Medulla oblongata (tissue), 1 donor: ENCODE data around the gene FBLN5.
A peak's percentile ranks its signal among the peaks of the same experiment; 100 is the strongest.

ENCODE experiments used
- DNase-seq: peaks from one replicate; pipeline ENCODE4 v3.0.0-alpha.2; 2015; ENCODE audit errors: extremely low spot score

The FBLN5 gene

DNA sequence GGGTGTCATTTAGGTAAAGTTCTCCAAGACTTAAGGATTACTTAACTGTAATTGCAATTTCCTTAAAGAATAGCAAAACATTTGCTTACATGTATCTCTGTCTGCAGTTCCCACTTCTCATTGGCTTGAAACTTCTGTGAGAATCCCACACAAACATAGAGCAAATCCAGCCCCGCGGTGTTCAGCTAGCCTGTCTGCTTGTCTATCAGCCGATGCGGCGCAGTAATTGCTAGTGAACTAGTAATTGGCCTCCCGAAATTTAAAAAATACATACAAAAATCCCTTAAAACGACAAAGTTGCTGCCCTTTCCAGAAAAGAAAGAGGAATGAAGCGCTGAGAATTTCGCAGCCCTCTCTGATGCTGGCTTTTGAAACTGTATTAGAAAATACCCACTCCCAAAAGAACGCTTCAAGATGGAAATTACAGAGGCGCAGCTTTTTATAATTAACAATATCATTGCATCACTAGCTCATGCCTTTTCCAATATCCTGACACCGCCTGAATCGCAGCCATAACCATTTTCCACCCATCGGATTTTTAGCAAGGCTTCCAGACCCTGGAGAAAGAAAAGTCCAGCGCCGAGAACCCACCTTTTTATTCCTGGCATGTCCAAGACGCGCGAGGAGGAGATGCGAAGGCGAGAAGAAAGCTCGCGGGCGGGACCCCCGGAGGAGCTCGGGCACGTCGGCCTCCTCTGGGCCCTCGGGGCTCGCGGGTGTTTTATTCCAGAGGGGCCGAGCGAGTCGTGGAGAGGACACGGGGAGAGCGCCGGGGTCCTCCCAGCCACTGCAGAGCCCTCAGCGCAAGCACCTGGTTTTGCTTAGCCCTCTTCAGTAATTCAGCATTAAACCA lies 646 bp downstream of the FBLN5 start:
- DNase-seq: no peak

DNA sequence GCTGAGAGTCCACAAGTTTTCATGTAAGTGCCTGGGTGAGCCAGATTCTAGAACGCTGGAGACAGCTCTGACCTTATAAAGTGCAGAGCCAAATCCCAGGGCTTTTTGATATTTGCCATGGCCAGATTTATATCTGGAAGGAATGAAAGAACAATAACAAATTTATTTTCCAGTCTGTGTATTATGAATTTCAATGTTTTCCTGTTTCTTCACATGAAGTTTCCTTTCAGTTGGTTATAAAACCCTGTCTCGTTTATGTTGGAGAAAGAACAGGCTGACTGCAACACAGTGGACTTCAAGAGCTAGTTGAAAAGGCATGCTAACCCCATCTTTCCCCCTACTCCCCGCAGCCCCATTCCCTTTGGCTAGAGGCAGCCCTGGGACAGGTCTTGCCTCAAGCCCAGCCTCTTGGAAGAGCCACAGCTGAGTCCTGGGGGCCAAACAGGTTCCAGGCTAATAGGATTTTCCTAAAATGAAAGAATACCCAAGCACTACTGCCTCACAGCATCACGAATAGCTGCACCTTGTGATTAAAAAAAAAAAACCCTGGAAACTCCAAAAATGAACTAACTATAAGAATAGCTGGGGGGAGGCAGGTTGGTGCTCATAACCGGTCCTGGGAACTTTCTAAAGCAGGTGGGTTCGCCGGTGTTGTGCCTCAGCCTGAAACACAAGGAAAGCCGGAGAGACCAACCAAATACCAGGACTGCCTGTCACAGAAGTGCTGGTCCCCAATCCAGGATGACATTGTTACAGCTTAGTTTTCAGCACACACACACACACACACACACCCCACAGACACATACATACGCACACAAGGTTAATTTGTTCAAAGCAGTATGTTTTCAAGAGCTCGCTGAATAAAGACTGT lies 1.5 kb downstream of the FBLN5 start:
- DNase-seq: no peak

DNA sequence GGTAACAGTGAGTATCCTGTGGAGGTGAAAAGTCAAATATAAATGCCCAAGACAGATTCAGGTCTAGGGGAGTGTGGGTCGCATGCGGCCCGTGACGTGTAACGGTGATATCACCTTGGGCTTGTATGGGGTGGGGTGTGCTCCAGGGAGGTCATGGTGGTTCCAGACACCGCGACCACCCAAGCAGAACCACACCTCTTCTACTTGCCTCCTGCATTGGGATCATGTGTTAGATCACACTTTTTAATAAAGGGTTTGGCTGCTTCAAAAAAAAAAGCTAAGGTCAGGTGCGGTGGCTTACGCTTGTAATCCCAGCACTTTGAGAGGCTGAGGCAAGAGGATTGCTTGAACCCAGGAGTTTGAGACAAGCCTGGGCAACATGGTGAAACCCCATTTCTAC lies 4.5 kb downstream of the FBLN5 start:
- DNase-seq: no peak

- DNase-seq: no peak
Observed at GRCh38 chr14:91942128-91942527, 5.4 kb downstream of the FBLN5 start.

- no peak for DNase-seq
Observed at GRCh38 chr14:91940209-91940608, 7.3 kb downstream of the FBLN5 start.

DNA sequence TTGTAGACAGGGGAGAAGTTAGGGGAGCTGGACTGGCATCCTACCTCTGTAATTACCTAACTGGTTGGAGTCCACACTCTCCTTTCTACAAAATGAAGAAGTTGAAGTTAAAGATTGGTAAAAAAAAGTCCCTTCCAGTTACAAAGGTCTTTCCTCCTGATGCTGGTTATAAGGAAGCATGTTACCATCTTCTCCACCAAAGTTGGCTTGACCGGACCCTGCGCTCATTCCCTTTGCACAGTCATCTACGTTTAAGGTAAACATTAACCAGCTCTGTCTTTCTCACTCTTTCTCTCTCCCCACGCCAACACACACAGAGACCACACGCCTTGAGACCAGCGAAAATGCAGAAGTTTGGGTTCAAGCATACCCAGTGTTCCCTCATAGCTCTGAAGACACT lies 11.9 kb downstream of the FBLN5 start:
- no peak for DNase-seq

DNA sequence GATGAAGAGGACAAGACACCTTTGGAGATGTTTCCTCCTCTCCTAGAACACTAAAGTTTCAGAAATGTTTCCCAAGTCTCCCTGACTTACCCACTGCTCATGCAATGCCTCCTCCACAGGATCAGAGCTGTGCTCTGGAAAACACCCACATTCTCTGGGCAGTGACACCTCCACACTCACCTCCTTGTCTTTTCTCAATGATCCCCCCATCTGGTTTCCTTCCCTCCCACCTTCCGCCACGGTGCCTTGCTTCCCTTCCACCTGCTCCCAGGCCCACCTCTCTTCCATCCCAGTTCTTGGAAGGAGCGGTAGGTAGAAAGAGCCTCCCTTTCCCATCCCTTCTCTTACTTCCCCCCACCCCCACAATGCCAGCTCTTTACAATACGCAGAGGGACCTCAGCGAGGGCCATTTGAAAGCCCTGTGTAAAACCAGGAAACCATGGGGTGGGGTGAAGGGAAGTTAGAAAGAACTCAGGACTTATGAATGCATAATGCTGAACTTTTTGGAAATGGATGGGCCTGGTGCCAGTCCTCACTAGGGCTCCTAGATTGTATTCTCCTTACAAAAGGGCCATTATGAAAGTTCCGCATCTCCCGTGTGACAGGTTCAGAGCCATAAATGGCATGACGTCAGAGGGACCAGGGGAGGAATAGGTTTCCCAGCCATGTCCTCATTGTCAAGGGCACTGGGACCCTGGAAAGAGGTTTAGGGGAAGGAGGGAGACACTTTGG lies 12.8 kb downstream of the FBLN5 start:
- DNase-seq: no peak

DNA sequence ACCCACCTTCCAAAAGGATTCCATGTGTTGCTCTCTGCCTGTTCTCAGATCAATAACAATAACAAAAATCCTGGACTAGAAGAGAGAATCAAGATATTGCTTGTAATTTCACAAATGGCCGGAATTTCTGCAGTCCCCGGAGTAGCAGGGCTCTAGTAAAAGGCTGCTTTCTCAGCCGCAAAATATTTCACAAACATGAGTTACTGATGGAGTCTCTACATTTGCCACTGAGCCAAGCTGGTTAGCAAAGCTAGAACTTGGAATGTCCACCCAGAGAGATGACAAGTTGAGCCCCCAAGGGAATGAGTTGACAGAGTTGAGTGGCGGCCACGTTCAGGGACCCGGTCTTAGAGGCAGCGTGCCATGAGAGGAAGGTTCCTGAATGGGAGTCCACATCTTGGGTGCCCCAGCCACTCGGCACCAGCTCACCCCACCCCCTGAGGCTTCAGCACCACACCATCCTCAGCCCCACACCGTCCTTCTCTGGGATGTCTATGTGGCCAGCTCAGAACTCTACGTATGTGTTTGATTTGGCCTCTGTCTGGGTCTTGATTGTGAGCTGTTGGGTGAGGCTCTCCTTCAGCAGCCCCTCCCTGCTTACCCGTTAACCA lies 15.9 kb downstream of the FBLN5 start:
- DNase-seq: no peak

GRCh38 chr14:91929700-91930099 lies 17.8 kb downstream of the FBLN5 start:
- no peak for DNase-seq

DNA sequence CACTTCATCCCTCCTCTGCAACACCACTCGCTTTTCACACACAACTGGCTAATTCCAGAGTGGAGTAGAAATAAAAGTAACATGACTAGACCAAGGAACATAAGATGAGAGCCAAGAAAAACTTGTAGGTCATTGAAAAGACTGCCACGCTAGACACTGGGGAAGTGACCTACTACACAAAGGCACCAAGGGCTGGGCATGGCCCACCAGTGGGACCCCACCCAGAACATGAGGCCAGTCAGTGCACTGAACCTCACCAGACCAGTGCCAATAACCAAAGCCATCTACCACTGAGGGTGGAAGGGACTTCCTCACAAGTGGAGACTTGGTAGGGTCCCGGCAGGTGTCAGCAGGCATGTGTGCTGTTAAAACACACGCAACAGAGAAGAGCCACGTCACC lies 19.7 kb downstream of the FBLN5 start:
- no peak for DNase-seq

GRCh38 chr14:91927191-91927590 lies 20.3 kb downstream of the FBLN5 start:
- DNase-seq: no peak

DNA sequence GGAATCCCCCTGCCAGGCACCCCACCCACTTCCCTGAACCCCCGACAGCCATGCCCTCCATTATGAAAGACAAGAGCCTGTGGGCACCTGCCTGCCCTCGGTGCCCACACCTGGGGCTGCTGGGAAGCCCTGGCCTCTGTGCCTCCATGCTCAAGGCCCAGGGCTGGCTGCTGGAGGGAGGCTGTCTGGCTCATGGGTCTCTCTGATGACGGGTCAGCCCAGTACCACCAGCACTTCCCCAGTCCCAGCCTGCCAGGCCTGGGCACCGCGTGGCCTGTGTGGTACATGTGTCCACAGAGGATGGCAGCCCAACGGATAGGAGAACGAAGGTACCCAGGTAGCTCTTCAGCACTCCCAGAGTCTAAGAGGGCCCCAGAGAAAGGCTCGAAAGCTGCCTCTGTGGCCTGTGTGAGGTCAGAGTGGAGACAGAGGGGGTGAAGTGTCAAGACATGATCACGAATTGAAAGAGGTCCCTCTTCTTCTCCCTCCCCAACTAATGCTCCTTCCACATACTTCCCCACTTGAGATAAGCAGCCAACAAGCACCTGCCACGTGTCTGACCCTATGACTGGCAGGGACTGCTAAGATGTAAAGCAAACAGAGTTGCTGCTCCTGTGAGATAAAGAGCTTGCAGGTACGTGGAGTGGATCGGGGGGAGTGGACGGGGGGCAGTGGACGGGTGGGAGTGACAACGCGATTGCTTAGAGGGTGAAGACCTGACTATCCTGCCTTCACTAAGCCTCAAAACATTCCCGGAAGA lies 21.2 kb downstream of the FBLN5 start:
- no peak for DNase-seq

DNA sequence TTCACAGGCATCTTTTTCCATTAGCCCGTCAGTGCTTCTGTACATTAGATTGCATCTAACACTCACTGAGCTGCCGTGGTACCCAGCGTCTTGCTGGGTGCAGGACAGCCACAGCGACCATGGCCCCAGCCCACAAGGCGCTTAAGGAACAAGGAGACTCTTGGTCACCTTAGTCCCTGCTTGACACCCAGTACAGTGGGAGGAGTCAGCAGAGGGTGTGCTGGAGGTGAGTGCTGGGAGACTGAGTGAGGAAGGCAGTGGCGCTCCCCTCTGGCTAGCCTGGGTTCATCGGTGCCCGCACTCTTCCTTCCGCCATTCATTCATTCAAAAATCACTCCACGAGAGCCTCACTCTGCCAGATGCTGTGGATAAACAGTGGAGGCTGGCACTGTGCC lies 21.8 kb downstream of the FBLN5 start:
- no peak for DNase-seq

GRCh38 chr14:91925001-91925726 lies 22.3 kb downstream of the FBLN5 start:
- DNase-seq: no peak

- DNase-seq: no peak
Observed at GRCh38 chr14:91920526-91920925, 27.0 kb downstream of the FBLN5 start.

- no peak for DNase-seq
Observed at GRCh38 chr14:91919814-91920213, 27.7 kb downstream of the FBLN5 start.

- DNase-seq: no peak
Observed at GRCh38 chr14:91918186-91918883, 29.2 kb downstream of the FBLN5 start.

GRCh38 chr14:91912035-91912434 lies 35.5 kb downstream of the FBLN5 start:
- no peak for DNase-seq

DNA sequence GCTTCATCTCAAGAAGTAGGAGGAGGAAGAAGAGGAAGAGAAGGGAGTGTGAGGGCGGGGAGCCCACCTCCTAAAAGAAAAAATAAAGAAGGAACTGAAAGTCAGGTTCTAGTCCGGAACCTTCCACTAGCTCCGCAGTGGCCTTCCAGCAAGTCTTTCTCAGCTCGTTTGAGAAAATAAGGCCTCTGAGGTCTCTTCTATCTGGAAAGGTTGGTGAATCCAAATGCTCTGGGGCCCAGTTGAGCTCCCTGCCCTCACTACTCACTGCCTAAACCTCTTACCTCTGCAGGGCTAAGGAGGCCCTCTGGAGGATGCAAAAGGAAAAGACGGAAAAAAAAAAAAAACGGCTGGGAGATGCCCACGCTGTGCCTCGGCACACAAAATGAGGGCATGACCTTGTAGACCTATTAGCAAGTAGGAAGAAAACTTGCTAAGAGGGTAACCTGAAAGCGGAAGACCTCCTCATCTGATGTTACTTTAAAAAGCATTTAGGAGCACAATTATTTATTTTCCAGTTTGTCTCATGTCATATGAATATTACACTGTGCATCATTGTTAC lies 35.9 kb downstream of the FBLN5 start:
- DNase-seq: peak; percentile 78
